Thyroid gland (tissue), 4 donors: ENCODE data around the gene TIMM17A. TPM values are rescaled to one million over a fixed set of nuclear protein-coding genes. Genes with fewer than 3 reads are reported as not detected.

Experiments
- DNase-seq, 2 donors: peaks; one replicate each; pipeline ENCODE4 v3.0.0-alpha.2; 2019
- H3K27ac ChIP-seq, 3 donors: fragments of 200-600 bp; sonication (generic); 1 replicate in 2 of 3; 2 replicates in 1 of 3; pipeline ENCODE4 v1.5.1; 2016 to 2019; ENCODE audit warnings: mild to moderate bottlenecking in 1 of 3, moderate library complexity in 1 of 3
- H3K27me3 ChIP-seq: fragments of 200-600 bp; sonication (generic); one replicate; pipeline ENCODE4 v1.5.1; 2019
- H3K36me3 ChIP-seq, 2 donors: fragments of 200-600 bp; sonication (generic); one replicate each; pipeline ENCODE4 v1.5.1; 2016 to 2019
- H3K4me1 ChIP-seq, 2 donors: fragments of 200-600 bp; sonication (generic); one replicate each; pipeline ENCODE4 v1.5.1; 2017 to 2019
- H3K4me3 ChIP-seq, 3 donors: fragments of 200-600 bp; sonication (generic); replicated peaks in 1 of 3; 1 replicate in 2 of 3; 2 replicates in 1 of 3; pipeline ENCODE4 v1.5.1; 2016; ENCODE audit warnings: mild to moderate bottlenecking in 1 of 3
- H3K9me3 ChIP-seq: fragments of 200-600 bp; sonication (generic); one replicate; pipeline ENCODE4 v1.5.1; 2017
- CTCF ChIP-seq, 6 experiments: fragments of 200-600 bp in 3 of 6; fragments of 450-650 bp in 3 of 6; sonication (generic) in 3 of 6; IDR thresholded peaks; one replicate each; pipeline ENCODE4 v1.5.1; 2016 to 2019; ENCODE audit warnings: antibody characterized with exemption in 6 of 6, mild to moderate bottlenecking in 2 of 6, inconsistent platforms in 1 of 6, moderate library complexity in 1 of 6
- POLR2A ChIP-seq, 2 donors: fragments of 450-650 bp; IDR thresholded peaks; one replicate each; pipeline ENCODE4 v1.6.1; 2017; ENCODE audit warnings: antibody characterized with exemption in 2 of 2, mild to moderate bottlenecking in 2 of 2, moderate library complexity in 1 of 2
- WGBS, 2 donors: methylation state at CpG; one replicate each; pipeline ENCODE4 v1.1.5; 2017; 5-methylcytosine and 5-hydroxymethylcytosine counted together
- intact Hi-C: fragments of 100-400 bp; cut with DNase I; formaldehyde crosslinking; loops from one replicate; pipeline ENCODE4 v1.15.1; 2023
- total RNA-seq, 4 donors: library from RNA; depleted of rRNA; stranded (reverse); fragments of >200 nt; gene quantifications; one replicate each; pipeline ENCODE4 v1.2.3, GENCODE V29; 2016

The TIMM17A gene
- total RNA-seq, 4 donors from 2014 or later = 34.7 to 46.8 (median 40.1) TPM

DNA sequence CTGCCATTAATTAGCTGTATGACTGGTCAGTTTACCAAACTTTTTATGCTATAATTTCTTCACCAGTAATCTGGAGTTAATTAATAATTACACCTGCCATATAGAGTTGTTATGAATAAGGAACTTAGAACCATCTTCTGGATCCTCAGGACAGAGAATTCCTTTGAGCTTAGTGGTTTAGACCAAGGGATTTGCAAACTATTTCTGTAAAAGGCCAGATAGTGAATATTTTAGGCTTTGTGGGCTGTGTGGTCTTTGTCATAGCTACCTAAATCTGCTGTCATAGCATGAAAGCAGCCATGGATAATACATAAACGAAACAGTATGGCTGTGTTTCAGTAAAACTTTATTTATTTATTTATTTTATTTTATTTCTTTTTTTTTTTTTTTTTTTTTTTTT, 9.0 kb downstream of the TIMM17A start:
- no peak overlapping the region for H3K27ac ChIP-seq
- WGBS, 2 donors = 94 to 98% methylated on average over 1 of the region's 1 CpG
- no peak for TF ChIP-seq POLR2A (IDR thresholded peaks at IDR 0.05)
- no peak for TF ChIP-seq CTCF (IDR thresholded peaks at IDR 0.05)
- no peaks in the 10 kb centered on the region for H3K4me1 ChIP-seq
- no peak overlapping the region for H3K4me3 ChIP-seq
- H3K36me3 ChIP-seq = peaks cover 43 to 77% of the 10 kb centered on the region in 2 donors
- no peak for DNase-seq
- intact Hi-C loops = no loop called here
- H3K27me3 ChIP-seq = no peaks in the 10 kb centered on the region
- no peaks in the 10 kb centered on the region for H3K9me3 ChIP-seq

GRCh38 chr1:201966171-201966570, 10.9 kb downstream of the TIMM17A start:
- no peak overlapping the region for H3K4me3 ChIP-seq
- intact Hi-C loops = no loop called here
- H3K27ac ChIP-seq = no peak overlapping the region
- 69 to 71% methylated on average over 5 of the region's 5 CpGs for WGBS, 2 donors
- H3K27me3 ChIP-seq = no peaks in the 10 kb centered on the region
- no peak for TF ChIP-seq CTCF (IDR thresholded peaks at IDR 0.05)
- no peak for TF ChIP-seq POLR2A (IDR thresholded peaks at IDR 0.05)
- H3K9me3 ChIP-seq = no peaks in the 10 kb centered on the region
- H3K36me3 ChIP-seq = peaks cover 48 to 75% of the 10 kb centered on the region in 2 donors
- DNase-seq = peak; percentile 25 to 37
- no peaks in the 10 kb centered on the region for H3K4me1 ChIP-seq

DNA sequence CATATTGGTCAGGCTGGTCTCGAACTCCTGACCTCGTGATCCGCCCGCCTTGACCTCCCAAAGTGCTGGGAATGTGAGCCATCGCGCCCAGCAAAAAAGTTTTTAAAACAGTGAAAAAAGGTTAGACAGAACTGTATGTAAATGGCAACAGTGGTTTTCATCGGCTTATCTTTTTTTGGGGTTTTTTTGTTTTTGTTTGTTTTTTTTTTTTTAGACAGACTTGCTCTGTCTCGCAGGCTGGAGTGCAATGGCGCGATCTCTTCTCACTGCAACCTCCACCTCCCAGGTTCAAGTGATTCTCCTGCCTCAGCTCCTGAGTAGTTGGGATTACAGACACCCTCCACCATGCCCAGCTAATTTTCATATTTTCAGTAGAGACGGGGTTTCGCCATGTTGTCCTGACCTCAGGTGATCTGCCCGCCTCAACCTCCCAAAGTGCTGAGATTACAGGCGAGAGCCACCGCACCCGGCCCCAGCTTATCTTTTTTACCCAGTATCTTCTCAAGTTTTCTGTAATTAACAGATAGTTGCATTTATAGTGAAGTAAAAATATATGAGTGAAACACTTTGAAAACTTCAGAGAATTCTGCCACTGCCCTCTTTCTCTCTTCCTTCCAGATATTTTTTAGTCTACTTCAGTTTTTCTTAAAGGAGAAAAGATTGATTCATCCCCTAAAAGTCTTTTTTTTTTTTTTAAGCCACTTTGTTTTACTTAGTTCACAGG, 13.1 kb downstream of the TIMM17A start:
- WGBS, 2 donors = 89 to 92% methylated on average over 16 of the region's 16 CpGs
- H3K36me3 ChIP-seq = peaks cover 35 to 56% of the 10 kb centered on the region in 2 donors

DNA sequence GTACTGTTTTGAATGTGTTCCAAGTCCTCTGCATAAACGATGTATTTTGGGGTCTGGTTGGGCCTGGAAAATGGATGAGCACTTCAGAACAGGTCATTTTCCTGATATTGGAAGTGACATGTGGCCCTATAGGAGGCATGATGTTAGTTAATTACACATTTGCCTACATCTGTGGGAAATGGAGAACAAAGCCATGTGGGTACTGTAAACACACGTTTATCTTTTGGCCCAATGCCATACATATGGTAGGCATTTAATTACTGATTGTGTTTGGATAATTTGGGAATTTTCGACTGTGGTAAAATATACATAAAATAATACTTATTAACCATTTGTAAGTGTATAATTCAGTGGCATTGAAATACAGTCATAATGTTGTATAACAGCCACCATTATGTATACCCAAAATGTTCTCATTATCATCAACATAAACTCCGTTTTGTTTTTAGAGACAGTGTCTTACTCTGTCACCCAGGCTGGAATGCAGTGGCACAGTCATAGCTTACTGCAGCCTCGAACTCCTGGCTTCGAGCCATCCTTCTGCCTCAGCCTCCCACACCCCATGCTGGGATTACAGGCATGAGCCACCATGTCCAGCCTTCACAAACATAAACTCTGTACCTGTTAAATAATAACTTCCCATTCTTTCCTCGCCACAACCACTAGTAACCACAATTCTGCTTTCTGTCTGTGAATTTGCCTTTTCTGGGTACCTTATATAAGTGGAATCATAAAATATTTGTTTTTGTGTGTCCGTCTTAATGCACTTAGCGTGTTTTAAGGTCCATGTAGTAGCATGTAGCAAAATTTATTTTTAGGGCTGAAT, 15.2 kb downstream of the TIMM17A start:
- H3K4me3 ChIP-seq = no peak overlapping the region
- WGBS, 2 donors = 66 to 75% methylated on average over 9 of the region's 9 CpGs
- H3K36me3 ChIP-seq = peaks cover 24 to 36% of the 10 kb centered on the region in 2 donors
- no peaks in the 10 kb centered on the region for H3K27me3 ChIP-seq
- H3K4me1 ChIP-seq = no peaks in the 10 kb centered on the region
- intact Hi-C loops = no loop called here
- no peak for TF ChIP-seq CTCF (IDR thresholded peaks at IDR 0.05)
- TF ChIP-seq POLR2A (IDR thresholded peaks at IDR 0.05) = no peak
- DNase-seq = no peak
- H3K27ac ChIP-seq = no peak overlapping the region
- H3K9me3 ChIP-seq = no peaks in the 10 kb centered on the region

More for the DNA sequence above, 13.1 kb downstream of the TIMM17A start:
- Histone ChIP-seq H3K4me1 (no peaks in the 10 kb centered on the region), H3K27me3 (no peaks in the 10 kb centered on the region), H3K9me3 (no peaks in the 10 kb centered on the region), H3K4me3 (no peak overlapping the region), H3K27ac (no peak overlapping the region)
- TF ChIP-seq POLR2A (IDR thresholded peaks at IDR 0.05) (no peak), CTCF (IDR thresholded peaks at IDR 0.05) (no peak)
- intact Hi-C loops = no loop called here
- no peak for DNase-seq
